Panc1 (cell line): ENCODE data around the gene RAP1GDS1. TPM values are rescaled to one million over a fixed set of nuclear protein-coding genes. Genes with fewer than 3 reads are reported as not detected.
A peak's percentile ranks its signal among the peaks of the same experiment; 100 is the strongest.

Experiments used
- ATAC-seq: fragments of 200-7000 bp; cut with Tn5 transposase; 2 replicates; pipeline ENCODE4 v1.9.1; 2020; ENCODE audit warnings: mild to moderate bottlenecking, moderate library complexity
- BruUV-seq: library from RNA; stranded (reverse); fragments of 400-500 nt; replicated peaks from 2 replicates; lab custom pipeline; 2021; lab: Mats Ljungman, UMichigan
- CTCF ChIA-PET: fragments of 300-600 bp; sonication (Branson Sonifier 250); formaldehyde crosslinking; loops from one replicate; lab custom pipeline; 2022; ENCODE audit warnings: antibody characterized with exemption; lab: Charles Lee
- POLR2A ChIA-PET: fragments of 300-600 bp; sonication (Branson Sonifier 250); formaldehyde crosslinking; loops from one replicate; lab custom pipeline; 2022; ENCODE audit warnings: antibody characterized with exemption; lab: Charles Lee
- DNase-seq: peaks from one replicate; pipeline ENCODE4 v3.0.0-alpha.2; 2010; ENCODE audit warnings: low read depth, low spot score
- H3K27ac ChIP-seq: 2 replicates; pipeline ENCODE4 v1.5.1; 2011; ENCODE audit warnings: mild to moderate bottlenecking, low read length, inconsistent platforms
- H3K27me3 ChIP-seq: fragments of 200-500 bp; sonication (Bioruptor generic); 2 replicates; pipeline ENCODE4 v1.6.0; 2014; ENCODE audit warnings: low read length, inconsistent platforms; ENCODE audit not compliant: control insufficient read depth, insufficient read depth
- H3K36me3 ChIP-seq: fragments of 200-500 bp; sonication (Bioruptor generic); 2 replicates; pipeline ENCODE4 v1.5.1; 2014; ENCODE audit warnings: inconsistent platforms, mild to moderate bottlenecking, low read length, moderate library complexity; ENCODE audit not compliant: control insufficient read depth, insufficient read depth
- H3K4me1 ChIP-seq: 2 replicates; pipeline ENCODE4 v1.5.1; 2011; ENCODE audit warnings: inconsistent platforms, mild to moderate bottlenecking, low read length, moderate library complexity; ENCODE audit not compliant: control insufficient read depth, insufficient read depth
- H3K4me3 ChIP-seq, 2 experiments: 2 replicates each; pipeline ENCODE4 v1.5.1; 2011 to 2012; ENCODE audit warnings: low read depth in 2 of 2, low read length in 2 of 2, mild to moderate bottlenecking in 2 of 2, inconsistent platforms in 1 of 2, moderate library complexity in 1 of 2
- H3K9me3 ChIP-seq: fragments of 200-500 bp; sonication (Bioruptor generic); 2 replicates; pipeline ENCODE4 v1.5.1; 2014; ENCODE audit warnings: low read depth, mild to moderate bottlenecking, inconsistent platforms, low read length, moderate library complexity; ENCODE audit not compliant: control insufficient read depth, insufficient read depth
- POLR2AphosphoS5 ChIP-seq: IDR thresholded peaks from 2 replicates; pipeline ENCODE4 v1.6.1; 2012; ENCODE audit warnings: mild to moderate bottlenecking, low read depth, low read length, moderate library complexity
- SIN3A ChIP-seq: IDR thresholded peaks from 2 replicates; pipeline ENCODE4 v1.6.1; 2012; ENCODE audit warnings: low read depth, mild to moderate bottlenecking, low read length, moderate library complexity, borderline replicate concordance; ENCODE audit not compliant: insufficient read depth
- TCF7L2 ChIP-seq: IDR thresholded peaks from 2 replicates; pipeline ENCODE4 v1.6.1; 2011; ENCODE audit warnings: mild to moderate bottlenecking, low read depth, low read length, inconsistent platforms
- in situ Hi-C: cut with HindIII; loops from 2 replicates; pipeline ENCODE4 v1.10.0; 2016; ENCODE audit warnings: low sequenced_read_pairs, low pct_unique_long_range_greater_than_20kb
- intact Hi-C: fragments of 100-400 bp; cut with micrococcal nuclease; formaldehyde crosslinking; loops from one replicate; pipeline ENCODE4 v1.10.0; 2022; ENCODE audit not compliant: unreplicated experiment
- total RNA-seq: library from RNA; stranded (reverse); gene quantifications from one replicate; pipeline ENCODE4 v1.2.1, GENCODE V29; 2021; ENCODE audit not compliant: unreplicated experiment
- TF ChIP-seq, protein P1 (sequence below): fragments of 450-650 bp; IDR thresholded peaks from 2 replicates; pipeline ENCODE4 v1.5.1; 2017; ENCODE audit warnings: mild to moderate bottlenecking
- TF ChIP-seq, protein P2 (sequence below), 2 experiments: IDR thresholded peaks; 2 replicates each; pipeline ENCODE4 v1.6.1; 2011 to 2012; ENCODE audit warnings: low read depth in 2 of 2, control low read depth in 1 of 2, low read length in 1 of 2, mild to moderate bottlenecking in 1 of 2, moderate library complexity in 1 of 2; ENCODE audit not compliant: insufficient read depth in 1 of 2

Gene RAP1GDS1
- total RNA-seq, 1 experiment from 2014 or later = 39.7 TPM

DNA sequence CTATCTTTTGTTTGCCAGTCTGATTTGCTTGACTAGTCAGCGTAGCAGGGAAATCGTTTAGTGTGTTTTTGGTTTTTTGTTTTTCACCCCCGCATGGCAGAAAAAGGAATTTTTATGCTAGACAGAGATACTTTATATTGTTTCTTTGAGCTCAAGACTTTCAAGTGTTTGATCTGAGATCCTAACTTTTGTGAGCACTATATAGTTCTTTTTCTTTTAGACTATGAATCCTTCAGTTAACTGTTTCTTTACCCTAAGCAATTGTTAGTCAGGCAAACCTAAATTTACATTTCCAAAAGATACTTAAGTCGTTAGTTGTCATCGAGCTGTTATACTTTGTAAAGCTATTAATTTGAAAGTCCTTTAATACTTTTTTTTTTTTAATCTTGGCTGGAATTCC is 73.3 kb downstream of the RAP1GDS1 start:
- POLR2A ChIA-PET = no interaction called here

DNA sequence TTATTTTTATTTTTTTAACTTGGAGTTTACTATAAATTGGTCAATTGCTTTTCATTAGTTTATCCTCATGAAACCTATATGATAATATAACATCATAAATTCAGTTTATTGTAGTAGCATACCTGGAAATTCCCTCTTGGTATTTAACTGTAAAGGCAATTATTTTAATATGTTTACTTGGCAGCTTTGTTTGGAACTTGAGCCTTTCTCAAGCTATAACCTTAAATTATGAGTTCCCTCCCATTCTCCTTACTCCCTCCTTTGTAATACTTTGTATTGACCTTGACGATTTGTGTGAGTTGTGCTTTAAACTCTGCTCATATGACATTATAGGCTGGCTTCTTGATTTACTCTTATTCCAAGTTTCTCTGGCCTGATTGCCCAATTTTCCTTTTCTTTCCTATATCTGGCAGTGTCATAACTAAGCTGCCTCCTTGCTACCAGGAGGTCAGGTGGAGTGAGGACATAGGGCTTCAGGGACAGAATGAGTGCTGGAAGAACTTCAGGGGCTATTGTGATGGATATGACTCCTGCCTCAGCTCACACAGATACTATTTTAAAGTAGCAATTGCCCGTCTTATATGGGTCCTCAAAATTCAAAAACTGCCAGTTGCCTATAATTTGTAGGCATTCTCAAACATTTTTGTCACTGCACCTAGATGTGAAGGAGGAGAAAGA is 77.7 kb downstream of the RAP1GDS1 start:
- Histone ChIP-seq H3K27ac (no peak overlapping the region), H3K27me3 (no peaks in the 10 kb centered on the region), H3K36me3 (no peaks in the 10 kb centered on the region), H3K9me3 (no peaks in the 10 kb centered on the region), H3K4me3 (no peak overlapping the region), H3K4me1 (0 out of 2 replicates have a peak, but pooled peaks cover 2% of the 10 kb centered on the region)
- ATAC-seq = no peak
- BruUV-seq = no TSS peak
- TF ChIP-seq, protein P1, sequence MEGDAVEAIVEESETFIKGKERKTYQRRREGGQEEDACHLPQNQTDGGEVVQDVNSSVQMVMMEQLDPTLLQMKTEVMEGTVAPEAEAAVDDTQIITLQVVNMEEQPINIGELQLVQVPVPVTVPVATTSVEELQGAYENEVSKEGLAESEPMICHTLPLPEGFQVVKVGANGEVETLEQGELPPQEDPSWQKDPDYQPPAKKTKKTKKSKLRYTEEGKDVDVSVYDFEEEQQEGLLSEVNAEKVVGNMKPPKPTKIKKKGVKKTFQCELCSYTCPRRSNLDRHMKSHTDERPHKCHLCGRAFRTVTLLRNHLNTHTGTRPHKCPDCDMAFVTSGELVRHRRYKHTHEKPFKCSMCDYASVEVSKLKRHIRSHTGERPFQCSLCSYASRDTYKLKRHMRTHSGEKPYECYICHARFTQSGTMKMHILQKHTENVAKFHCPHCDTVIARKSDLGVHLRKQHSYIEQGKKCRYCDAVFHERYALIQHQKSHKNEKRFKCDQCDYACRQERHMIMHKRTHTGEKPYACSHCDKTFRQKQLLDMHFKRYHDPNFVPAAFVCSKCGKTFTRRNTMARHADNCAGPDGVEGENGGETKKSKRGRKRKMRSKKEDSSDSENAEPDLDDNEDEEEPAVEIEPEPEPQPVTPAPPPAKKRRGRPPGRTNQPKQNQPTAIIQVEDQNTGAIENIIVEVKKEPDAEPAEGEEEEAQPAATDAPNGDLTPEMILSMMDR = no peak
- TF ChIP-seq SIN3A = no peak
- TF ChIP-seq, protein P2, sequence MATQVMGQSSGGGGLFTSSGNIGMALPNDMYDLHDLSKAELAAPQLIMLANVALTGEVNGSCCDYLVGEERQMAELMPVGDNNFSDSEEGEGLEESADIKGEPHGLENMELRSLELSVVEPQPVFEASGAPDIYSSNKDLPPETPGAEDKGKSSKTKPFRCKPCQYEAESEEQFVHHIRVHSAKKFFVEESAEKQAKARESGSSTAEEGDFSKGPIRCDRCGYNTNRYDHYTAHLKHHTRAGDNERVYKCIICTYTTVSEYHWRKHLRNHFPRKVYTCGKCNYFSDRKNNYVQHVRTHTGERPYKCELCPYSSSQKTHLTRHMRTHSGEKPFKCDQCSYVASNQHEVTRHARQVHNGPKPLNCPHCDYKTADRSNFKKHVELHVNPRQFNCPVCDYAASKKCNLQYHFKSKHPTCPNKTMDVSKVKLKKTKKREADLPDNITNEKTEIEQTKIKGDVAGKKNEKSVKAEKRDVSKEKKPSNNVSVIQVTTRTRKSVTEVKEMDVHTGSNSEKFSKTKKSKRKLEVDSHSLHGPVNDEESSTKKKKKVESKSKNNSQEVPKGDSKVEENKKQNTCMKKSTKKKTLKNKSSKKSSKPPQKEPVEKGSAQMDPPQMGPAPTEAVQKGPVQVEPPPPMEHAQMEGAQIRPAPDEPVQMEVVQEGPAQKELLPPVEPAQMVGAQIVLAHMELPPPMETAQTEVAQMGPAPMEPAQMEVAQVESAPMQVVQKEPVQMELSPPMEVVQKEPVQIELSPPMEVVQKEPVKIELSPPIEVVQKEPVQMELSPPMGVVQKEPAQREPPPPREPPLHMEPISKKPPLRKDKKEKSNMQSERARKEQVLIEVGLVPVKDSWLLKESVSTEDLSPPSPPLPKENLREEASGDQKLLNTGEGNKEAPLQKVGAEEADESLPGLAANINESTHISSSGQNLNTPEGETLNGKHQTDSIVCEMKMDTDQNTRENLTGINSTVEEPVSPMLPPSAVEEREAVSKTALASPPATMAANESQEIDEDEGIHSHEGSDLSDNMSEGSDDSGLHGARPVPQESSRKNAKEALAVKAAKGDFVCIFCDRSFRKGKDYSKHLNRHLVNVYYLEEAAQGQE (IDR thresholded peaks at IDR 0.05; ENCODE audit: insufficient read depth in 1 of 2, low read depth in 2 of 2, low read length in 1 of 2) = no peak
- 0 out of 2 replicates have a peak, but pooled peaks have one; percentile 17 for TF ChIP-seq TCF7L2
- ChIA-PET POLR2A (no interaction called here), CTCF (no interaction called here)
- intact Hi-C loops = no loop called here
- DNase-seq = no peak
- in situ Hi-C loops = no loop called here

More for the DNA sequence above, 73.3 kb downstream of the RAP1GDS1 start:
- Histone ChIP-seq H3K4me3 (no peak overlapping the region), H3K4me1 (no peaks in the 10 kb centered on the region), H3K27me3 (no peaks in the 10 kb centered on the region), H3K36me3 (no peaks in the 10 kb centered on the region), H3K27ac (no peak overlapping the region), H3K9me3 (peaks cover 18% of the 10 kb centered on the region; the same call in 1 of the 2 replicates)
- TF ChIP-seq TCF7L2 (no peak), POLR2AphosphoS5 (no peak), SIN3A (no peak)
- TF ChIP-seq, protein P2 (IDR thresholded peaks at IDR 0.05; ENCODE audit: insufficient read depth in 1 of 2, low read depth in 2 of 2, low read length in 1 of 2) = no peak
- TF ChIP-seq, protein P1 = no peak
- ATAC-seq (no peak), DNase-seq (no peak)
- in situ Hi-C loops (no loop called here), intact Hi-C loops (no loop called here)
- CTCF ChIA-PET = no interaction called here
- no TSS peak for BruUV-seq
